DMS53 (cell line): ENCODE measurements around the gene STRA6.

Experiments
- DNase-seq: peaks from one replicate; lab custom pipeline; 2025; lab: John Stamatoyannopoulos, UW

The STRA6 gene

DNA sequence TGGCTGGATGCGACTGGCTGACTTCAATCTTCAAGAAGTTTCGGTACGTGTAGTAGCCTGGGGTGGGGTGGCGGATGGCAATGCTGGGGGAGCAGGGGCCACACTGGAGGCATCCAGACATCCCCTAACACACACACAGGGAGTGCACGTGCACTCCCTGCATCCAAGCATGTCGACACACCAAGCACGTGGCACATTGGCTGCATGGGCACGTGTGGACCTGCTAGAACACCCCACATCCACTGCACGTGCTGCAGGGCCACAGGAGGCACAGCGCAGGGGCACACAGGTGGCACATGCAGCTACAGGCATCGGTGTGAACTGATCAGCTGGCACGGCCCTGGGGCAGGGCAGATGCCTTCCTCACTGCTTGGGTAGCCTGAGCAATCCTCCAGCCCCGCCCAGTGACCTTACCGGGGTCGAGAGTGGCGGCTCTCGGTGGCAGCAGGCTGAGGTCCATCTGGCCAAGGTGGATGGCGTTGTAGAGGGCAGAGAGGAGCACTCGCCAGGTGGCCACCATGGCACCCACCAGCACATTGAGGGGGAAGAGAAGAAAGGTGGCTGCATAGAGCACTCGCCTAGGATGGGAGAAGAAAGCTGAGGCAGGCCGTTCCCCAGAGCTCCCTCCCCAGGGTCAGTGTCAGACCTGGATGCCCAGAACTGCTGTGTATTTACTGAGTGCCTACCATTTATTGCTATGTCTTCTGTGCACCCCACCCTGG, 21.5 kb downstream of the STRA6 start:
- DNase-seq = no peak

DNA sequence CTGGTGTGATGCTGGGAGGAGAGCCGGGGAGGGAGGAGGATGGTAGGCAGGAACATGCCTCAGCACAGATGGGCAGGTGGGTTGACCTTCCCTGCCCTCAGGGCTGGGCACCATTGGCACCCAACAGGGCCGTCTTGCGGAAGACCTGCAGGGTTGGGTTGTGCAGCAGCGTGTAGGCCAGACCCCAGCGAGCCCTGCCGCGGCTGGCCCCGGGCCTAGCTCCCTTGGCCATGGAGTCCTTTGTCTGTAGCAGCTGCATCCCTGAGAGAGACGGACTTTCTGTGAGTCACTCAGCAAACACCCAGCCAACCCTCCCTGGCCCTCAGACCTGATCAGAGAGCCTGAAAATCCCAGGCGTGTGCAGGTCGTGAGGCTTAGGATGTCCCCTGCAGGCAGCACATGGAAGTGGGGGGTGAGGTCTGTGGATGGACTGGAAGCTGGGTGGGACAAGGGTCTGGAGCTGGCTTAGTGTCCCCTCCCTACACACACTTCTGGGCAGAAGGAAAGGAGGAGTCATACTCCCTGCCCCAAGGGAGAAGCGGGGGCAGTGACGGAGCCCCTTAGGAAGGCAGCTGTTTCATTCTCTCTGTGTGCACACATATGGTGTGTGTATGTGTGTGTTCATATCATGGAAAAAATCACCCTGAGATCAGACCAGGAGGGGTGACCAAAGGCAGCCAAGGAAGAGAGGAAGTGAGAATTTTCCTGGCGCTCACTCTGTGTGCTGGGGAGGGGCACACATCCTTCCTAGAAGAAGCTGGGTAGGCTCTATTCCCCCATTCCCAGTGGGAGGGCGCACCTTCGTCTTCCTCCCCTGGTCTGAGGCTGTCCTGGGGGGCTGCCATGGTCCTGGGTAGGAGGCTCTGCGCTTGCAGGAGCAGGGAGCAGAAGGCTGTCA, 22.4 kb downstream of the STRA6 start:
- no peak for DNase-seq

DNA sequence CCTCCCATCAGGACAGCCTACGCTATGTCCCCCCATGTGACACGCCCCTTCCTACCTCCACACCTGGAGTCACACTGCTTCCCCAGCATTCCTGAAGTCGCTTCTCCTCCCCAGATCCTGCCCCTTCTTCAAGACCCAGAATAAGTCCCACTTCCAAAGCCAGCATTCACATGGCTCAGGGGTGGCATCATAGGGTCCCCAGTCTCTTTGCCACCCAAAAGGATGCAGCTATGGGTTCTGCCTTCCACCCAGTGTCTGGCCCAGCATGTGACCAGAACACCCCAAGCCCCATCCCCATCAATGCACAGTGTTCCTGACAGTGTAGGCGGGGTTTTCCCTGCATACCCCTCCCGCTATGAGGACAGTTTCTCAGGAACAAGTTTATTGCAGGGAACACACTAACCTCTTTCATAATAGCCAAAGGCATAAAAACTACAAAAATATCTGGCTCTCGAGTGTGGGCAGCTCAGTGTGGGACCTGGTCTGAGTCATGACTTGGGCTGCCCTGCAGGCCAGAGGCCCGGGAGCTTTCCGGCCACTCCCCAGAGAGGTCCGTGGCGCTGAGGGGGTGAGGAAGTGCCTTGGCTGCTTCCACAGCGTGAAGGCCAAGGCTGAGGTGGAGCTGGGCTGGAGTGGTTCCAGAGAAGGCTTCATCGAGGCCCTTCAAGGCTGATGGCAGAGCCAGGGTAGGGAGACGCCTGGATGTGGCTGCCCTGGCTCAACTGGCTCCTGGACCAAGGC, 23.3 kb downstream of the STRA6 start:
- DNase-seq = no peak

DNA sequence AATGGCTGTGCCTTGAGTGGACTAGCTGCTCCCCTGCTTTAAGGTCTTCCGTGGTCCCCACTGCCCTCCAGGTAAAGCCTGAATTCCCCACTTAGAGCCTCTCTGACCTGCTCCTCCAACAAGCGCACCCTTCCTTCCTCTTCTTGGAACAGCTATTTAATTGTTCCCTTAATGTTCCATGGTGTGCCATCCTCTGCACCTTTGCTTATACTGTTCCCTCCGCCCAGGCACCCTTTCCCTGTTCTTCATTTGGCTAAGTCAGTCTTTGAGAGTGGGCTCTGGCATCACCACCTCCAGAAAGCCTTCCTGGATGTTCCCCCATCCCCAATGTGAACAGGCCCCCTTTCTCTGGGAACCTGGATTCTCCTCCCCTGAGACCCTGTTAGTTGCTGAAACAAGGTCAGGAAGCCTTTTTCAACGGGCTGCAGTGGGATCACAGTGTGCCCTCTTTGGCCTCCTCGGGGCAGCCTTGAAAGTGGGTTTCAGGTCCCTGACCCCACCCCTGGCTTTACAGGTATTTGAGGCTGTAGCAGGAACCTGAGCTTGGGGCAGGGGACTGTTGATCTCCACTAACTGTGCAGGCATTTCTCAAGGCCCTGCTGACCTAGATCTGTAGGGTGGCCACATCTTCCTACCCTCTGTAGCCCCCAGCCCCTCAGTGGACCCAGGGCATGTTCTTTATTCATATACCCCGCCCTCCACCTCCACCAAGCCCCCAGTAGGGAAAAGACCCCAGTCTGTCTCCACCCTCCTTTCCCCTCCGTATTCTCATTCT, 24.1 kb downstream of the STRA6 start:
- no peak for DNase-seq

DNA sequence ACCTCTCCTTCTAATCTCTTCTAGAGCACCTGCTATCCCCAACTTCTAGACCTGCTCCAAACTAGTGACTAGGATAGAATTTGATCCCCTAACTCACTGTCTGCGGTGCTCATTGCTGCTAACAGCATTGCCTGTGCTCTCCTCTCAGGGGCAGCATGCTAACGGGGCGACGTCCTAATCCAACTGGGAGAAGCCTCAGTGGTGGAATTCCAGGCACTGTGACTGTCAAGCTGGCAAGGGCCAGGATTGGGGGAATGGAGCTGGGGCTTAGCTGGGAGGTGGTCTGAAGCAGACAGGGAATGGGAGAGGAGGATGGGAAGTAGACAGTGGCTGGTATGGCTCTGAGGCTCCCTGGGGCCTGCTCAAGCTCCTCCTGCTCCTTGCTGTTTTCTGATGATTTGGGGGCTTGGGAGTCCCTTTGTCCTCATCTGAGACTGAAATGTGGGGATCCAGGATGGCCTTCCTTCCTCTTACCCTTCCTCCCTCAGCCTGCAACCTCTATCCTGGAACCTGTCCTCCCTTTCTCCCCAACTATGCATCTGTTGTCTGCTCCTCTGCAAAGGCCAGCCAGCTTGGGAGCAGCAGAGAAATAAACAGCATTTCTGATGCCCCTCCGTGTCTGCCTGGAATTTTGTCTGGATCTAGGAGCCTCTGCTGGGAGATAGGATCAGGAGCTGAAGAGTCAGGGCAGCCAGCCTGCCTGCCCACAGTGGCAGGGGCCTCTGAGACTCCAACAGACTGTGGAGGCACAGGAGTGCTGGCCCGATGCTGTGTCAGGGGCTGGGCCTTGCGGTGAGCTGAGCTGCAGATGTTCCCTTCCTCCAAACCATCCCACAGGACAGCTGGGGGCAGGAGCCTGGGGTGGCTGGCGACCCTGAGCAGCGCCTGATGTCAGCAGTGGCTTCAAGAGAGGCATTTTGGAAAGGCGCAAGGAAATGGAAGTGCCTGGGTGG, 26.0 kb downstream of the STRA6 start:
- no peak for DNase-seq

DNA sequence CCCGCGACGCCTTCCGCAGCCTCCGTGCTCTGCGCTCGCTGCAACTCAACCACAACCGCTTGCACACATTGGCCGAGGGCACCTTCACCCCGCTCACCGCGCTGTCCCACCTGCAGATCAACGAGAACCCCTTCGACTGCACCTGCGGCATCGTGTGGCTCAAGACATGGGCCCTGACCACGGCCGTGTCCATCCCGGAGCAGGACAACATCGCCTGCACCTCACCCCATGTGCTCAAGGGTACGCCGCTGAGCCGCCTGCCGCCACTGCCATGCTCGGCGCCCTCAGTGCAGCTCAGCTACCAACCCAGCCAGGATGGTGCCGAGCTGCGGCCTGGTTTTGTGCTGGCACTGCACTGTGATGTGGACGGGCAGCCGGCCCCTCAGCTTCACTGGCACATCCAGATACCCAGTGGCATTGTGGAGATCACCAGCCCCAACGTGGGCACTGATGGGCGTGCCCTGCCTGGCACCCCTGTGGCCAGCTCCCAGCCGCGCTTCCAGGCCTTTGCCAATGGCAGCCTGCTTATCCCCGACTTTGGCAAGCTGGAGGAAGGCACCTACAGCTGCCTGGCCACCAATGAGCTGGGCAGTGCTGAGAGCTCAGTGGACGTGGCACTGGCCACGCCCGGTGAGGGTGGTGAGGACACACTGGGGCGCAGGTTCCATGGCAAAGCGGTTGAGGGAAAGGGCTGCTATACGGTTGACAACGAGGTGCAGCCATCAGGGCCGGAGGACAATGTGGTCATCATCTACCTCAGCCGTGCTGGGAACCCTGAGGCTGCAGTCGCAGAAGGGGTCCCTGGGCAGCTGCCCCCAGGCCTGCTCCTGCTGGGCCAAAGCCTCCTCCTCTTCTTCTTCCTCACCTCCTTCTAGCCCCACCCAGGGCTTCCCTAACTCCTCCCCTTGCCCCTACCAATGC, 27.1 kb downstream of the STRA6 start:
- DNase-seq = no peak

DNA sequence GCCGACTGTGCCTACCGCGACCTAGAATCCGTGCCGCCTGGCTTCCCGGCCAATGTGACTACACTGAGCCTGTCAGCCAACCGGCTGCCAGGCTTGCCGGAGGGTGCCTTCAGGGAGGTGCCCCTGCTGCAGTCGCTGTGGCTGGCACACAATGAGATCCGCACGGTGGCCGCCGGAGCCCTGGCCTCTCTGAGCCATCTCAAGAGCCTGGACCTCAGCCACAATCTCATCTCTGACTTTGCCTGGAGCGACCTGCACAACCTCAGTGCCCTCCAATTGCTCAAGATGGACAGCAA, 27.7 kb downstream of the STRA6 start:
- DNase-seq = no peak

DNA sequence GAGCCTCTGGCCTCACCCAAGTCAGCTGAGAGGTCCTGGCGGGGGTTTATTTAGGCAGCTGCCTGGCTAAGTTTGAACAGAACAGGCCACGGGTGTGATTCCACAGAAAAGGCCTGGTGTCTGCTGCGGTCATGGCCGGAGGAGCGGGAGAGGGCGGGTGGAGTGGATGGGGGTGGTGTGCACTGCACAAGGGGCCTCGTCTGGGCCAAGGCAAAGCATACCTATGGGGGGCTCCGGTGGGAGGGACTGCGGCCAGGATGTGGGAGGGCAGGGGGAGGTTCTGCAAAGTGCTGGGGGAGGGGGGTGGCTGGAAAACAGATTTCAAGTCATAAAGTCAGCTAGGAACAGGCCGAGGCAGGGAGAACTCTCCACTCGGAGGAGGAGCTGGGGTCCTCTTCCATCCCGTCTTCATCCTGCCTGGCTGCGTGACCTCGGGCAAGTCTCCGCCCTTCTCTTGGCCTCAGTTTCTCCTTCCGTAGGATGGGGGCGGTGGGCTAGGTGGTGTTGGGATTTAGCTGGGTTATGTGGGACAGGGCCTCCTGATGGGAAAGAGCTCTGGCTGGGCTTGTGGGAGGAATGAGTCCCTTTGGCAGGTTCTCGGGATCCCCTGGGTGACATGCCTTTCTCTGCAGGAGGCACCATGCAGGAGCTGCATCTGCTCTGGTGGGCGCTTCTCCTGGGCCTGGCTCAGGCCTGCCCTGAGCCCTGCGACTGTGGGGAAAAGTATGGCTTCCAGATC, 28.2 kb downstream of the STRA6 start:
- DNase-seq = no peak

DNA sequence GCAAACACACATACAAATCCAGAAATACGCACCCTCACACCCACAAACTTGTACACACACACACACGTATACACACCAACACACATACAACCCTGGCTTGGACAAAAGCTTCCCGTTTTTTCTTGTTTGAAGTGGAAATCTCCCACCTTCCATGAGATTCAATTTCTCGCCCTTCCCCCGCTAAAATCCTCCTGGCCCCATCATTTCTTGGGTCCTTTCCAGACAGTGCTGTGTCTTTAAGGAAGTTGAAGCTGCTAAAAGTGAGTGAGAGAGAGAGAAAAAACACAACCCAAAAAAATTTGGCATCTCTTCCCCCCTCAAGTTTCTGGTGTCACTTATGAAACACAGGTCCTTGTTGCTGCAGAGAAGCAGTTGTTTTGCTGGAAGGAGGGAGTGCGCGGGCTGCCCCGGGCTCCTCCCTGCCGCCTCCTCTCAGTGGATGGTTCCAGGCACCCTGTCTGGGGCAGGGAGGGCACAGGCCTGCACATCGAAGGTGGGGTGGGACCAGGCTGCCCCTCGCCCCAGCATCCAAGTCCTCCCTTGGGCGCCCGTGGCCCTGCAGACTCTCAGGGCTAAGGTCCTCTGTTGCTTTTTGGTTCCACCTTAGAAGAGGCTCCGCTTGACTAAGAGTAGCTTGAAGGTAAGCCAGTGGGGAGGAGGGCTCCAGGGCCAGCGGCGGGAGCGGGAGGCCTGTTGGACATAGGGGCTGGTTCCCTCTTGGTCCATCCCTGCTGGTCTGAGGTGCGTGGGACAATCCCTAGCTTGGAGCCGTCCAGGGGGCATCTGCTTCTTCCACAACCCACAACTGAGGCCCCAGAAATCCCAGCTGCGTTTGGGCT, 29.0 kb downstream of the STRA6 start, which contains the start of gene ISLR:
ISLR (plus strand) TSS at position 331 of the 839 bp plus-strand sequence. CDS start 1,149 bp downstream, outside the sequence.
- DNase-seq = no peak

DNA sequence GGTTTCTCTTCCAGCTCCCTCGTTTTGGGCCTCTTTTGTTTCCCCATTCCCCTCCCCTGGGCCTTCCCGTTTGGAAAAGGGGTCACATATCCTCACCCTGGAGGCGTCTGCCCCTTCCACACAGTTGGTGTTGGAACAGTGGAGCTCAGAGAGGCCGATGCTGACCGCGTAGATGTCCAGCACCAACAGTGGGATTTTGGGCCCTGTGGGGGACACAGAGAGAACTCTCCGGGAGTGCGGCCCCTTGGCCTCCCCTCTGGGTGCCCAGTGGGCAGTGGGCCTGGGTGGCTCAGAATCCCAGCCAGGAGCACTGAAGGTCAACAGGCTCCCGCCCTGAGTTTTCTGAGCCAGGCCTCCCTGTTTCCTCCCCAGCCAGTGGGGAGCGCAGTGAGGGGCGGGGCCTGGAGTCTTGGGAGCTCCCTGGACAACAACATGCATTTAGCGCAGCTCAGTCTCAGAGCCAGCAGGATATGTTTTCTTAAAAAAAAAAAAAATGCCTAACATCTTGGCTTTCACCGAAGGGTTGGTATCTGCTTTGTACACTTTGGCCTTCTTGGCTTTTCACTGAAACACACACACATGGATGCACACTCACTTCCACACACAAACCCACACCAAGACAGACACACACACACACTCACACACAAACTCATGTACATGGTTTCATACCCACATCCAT, 29.7 kb downstream of the STRA6 start:
- DNase-seq = no peak

DNA sequence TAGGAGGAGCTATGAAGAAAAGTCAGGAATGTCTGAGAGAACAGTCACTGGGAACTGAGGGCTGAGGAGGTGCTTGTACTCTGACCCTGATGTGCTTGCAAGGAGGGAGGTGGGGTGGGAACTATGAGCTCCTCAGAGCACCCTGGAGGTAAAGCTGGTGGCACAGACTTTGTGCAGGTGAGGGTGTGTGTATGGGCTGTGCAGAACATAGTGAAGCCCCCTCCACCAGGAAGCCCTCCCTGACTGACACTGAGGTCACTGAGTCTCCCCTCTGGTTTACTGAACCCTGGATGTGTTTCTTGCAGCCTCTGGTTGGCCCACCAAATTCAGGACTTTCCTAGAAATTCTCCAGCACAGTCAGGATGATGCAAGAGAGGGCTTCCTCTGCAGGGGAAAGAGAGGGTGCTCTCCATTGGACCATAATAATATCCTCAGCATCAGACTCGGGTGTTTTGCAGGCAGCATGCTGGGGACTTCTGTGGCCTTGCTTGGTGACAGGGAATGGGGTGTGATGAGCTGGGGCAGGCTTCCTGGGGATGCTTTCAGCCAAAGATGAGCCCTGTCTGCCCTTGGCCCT, 30.5 kb downstream of the STRA6 start:
- DNase-seq = no peak

DNA sequence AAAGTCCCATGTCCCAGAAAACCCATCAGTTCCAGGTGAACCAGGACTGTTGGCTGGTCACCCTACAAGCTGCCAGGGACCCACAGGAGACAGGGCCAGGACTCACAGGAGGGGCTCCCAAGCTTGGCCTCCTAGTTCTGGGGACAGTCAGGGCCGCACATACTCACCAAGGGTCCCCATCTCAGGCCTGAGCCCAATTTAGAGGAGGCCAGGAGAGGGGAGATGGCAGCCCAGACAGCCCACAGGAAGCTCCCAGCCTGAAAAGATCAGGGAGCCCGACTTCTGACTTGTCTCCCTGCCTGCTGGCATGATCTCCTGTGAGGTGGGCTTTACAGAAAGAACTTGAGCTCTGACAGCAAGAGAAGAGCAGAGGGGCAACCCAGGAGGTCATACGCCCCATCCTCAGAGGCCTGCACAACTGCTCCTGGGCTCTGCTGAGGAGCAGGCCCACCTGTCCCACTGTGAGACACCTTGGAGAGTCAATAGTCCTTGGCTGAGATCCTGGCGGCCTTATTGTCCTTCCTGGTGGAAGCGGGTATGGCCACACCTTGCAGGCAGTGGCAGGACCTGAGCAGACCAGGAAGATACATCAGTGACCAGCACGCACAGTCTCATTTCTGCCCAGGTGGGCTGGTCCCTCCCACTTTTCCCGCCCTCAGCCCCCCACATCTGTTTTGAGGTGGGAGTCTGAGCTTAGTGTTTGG, 31.6 kb downstream of the STRA6 start:
- DNase-seq = no peak

DNA sequence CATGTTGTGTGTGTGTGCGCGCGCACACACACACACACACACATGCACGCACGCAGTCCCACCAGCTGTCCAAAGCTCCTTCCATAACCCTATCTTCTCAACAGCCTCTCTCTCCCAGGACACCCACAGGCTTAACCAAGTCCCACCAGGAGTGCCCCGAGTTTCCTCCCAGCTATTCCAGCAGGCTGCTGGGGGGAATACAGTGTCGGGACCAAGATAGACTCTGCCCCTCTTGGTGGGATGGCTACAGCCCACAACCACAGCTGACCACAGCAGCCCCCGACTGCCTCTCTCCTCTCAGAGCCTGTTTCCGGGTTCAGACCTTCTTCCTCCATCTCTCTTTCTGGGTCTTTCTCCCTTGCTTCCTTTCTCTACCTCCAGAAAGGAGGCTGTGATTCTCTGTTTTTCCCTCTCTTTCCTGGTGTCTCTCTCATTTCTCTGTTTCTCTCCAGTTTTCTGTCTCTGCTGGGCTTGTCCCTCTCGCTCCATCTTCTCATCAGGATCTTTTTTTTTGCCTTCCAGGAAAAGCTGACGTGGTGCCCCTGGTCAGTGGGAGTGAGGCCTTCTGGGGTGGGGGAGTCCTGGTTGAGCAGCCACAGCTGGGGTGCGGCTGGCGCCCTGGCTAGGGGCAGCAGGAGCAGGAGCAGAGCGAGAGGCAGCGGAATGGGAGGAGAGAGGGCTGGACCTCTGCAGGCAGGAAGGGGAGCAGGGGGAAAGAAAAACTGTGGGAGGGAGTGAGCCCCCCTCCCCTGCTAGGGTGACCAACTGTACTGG, 32.3 kb downstream of the STRA6 start:
- no peak for DNase-seq

DNA sequence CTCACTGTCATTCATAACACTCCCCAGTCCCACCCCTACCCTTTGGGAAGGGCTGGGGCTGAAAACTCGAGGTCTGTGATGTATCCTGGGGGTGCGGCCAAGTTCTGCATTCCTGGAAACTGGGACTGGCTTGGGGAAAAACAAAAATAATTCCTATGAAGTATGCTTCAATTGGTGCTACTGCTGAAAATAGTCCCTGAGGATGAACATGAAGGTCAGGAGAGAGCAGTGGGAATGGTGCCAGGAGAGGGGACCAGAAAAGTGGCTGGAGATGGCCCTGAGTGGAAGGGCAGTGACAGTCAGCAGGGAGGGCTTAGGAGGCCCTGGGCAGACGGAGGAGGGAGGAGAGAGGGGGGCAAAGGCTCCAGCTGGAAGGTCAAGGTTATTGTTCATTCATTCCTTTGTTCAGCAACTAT, 33.9 kb downstream of the STRA6 start:
- no peak for DNase-seq

DNA sequence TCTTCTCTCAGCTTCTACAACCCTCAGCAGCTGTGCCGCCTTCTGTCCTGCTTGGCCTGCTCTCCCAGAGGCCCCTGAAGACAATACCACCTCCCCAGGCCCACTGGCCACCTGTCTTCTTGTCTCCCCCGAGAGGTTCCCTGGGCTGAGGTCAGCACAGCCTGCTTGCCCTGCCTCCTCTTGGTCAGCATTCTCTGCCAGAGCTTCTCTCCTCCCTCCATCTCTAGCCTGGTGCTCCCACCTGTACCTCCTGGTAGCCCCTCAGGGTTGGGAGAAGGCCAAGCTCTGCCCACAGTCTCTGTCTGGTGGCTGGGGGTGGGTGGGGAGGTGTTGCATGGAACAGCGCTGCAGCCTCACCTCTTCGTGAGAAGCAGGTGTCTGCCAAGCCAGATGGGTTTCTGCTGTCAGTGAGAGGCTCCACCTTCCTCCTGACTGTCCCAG, 34.7 kb downstream of the STRA6 start:
- DNase-seq = peak; percentile 19

DNA sequence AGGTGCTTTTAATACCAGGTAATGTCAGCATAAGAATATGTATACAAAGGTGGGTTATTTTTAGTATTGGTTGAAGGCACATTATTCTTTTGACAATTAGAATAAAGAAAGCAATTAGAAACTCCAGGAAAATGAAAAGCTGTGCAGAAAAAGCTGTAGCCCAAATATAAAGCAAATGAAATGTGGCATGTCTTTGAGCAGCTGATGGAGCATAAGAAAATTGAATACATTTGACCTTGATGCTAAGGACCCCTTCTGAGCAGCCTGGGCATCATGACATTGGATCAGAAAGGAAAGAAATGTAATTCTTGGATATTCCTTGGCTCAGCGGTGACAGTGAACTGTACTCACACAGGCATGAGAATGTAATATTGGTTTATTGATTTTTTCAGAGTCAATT, 37.1 kb downstream of the STRA6 start:
- DNase-seq = no peak
